ENCODE results near the gene EDIL3.
"Not testable (repeated sequence)": the region's sequence is repeated elsewhere in the genome, so short reads cannot be mapped to it uniquely, and the experiment has no call there.

GRCh38 chr5:84297641-84298040, 87.0 kb downstream of the EDIL3 start:
- not testable (repeated sequence) for TF ChIP-seq CTCF (conservative IDR thresholded peaks at IDR 0.05; ENCODE audit: low read length); EZH2phosphoT487 (IDR thresholded peaks at IDR 0.05; ENCODE audit: borderline replicate concordance, low read depth, low read length)
